Uterus (tissue), 2 donors: ENCODE data around the gene KCNJ4.

Experiments
- CTCF ChIP-seq, 4 experiments: fragments of 200-600 bp in 2 of 4; fragments of 450-650 bp in 2 of 4; sonication (generic) in 2 of 4; IDR thresholded peaks; one replicate each; pipeline ENCODE4 v1.5.1; 2016 to 2019; ENCODE audit warnings: antibody characterized with exemption in 4 of 4, mild to moderate bottlenecking in 2 of 4, moderate library complexity in 1 of 4
- POLR2A ChIP-seq, 2 donors: fragments of 450-650 bp; IDR thresholded peaks; one replicate each; pipeline ENCODE4 v1.6.1; 2016; ENCODE audit warnings: antibody characterized with exemption in 2 of 2, mild to moderate bottlenecking in 1 of 2, moderate library complexity in 1 of 2

- TF ChIP-seq CTCF (IDR thresholded peaks at IDR 0.05): no peak
- TF ChIP-seq POLR2A (IDR thresholded peaks at IDR 0.05): no peak
Measured at GRCh38 chr22:38471237-38471636, 16.2 kb upstream of the KCNJ4 start.
